SU-DHL-6 (cell line): Measurements from ENCODE around the gene DLG2.

Source experiments
- H2AFZ ChIP-seq: fragments of 200-600 bp; sonication (generic); 2 replicates; pipeline ENCODE4 v1.6.1; 2014; ENCODE audit warnings: low read depth, mild to moderate bottlenecking, moderate library complexity, mixed read lengths, antibody characterized with exemption, low read length; ENCODE audit not compliant: severe bottlenecking
- H3F3A ChIP-seq: fragments of 200-600 bp; shearing (Covaris generic); 2 replicates; pipeline ENCODE4 v1.6.0; 2016; ENCODE audit warnings: antibody characterized with exemption, mild to moderate bottlenecking; ENCODE audit not compliant: insufficient read depth
- H3K27ac ChIP-seq: fragments of 200-600 bp; sonication (generic); 2 replicates; pipeline ENCODE4 v1.5.1; 2016; ENCODE audit warnings: low read depth, mild to moderate bottlenecking, low read length, moderate library complexity, mixed read lengths
- H3K27me3 ChIP-seq: fragments of 200-600 bp; sonication (generic), shearing (Covaris generic); 2 replicates; pipeline ENCODE4 v1.6.0; 2014; ENCODE audit warnings: mild to moderate bottlenecking, low read length
- H3K36me3 ChIP-seq: fragments of 200-600 bp; sonication (generic); 2 replicates; pipeline ENCODE4 v1.6.1; 2014; ENCODE audit warnings: mild to moderate bottlenecking, low read length, mixed read lengths
- H3K4me2 ChIP-seq: fragments of 300-600, 200-600 bp; shearing (Covaris generic), sonication (generic); 2 replicates; pipeline ENCODE4 v1.6.0; 2014; ENCODE audit warnings: low read length, low read depth, mild to moderate bottlenecking; ENCODE audit not compliant: poor library complexity, severe bottlenecking
- H3K4me3 ChIP-seq: fragments of 200-600 bp; sonication (generic); 2 replicates; pipeline ENCODE4 v1.5.1; 2014; ENCODE audit warnings: antibody characterized with exemption, low read length, mild to moderate bottlenecking, mixed read lengths; ENCODE audit not compliant: insufficient read depth, poor library complexity, severe bottlenecking
- H3K79me2 ChIP-seq: fragments of 200-600 bp; sonication (generic); 2 replicates; pipeline ENCODE4 v1.6.1; 2014; ENCODE audit warnings: mild to moderate bottlenecking, low read length, moderate library complexity; ENCODE audit not compliant: insufficient read depth
- H3K9ac ChIP-seq: fragments of 200-600 bp; sonication (generic); 2 replicates; pipeline ENCODE4 v1.7.0; 2014; ENCODE audit warnings: mild to moderate bottlenecking, low read length
- H3K9me2 ChIP-seq: fragments of 200-600 bp; sonication (generic); replicated peaks from 2 replicates; pipeline ENCODE4 v1.6.1; 2014; ENCODE audit warnings: low read length; ENCODE audit not compliant: insufficient read depth
- H3K9me3 ChIP-seq: fragments of 200-600 bp; sonication (generic); 2 replicates; pipeline ENCODE4 v1.6.1; 2014; ENCODE audit warnings: low read length, mixed read lengths; ENCODE audit not compliant: insufficient read depth
- H4K20me1 ChIP-seq: fragments of 200-600 bp; sonication (generic); 2 replicates; pipeline ENCODE4 v1.6.1; 2014; ENCODE audit warnings: low read depth, mild to moderate bottlenecking, antibody characterized with exemption, low read length, moderate library complexity, mixed read lengths
- CTCF ChIP-seq: fragments of 200-600 bp; sonication (generic); IDR thresholded peaks from one replicate; pipeline ENCODE4 v1.5.1; 2017; ENCODE audit warnings: antibody characterized with exemption, mild to moderate bottlenecking, low read length, moderate library complexity; ENCODE audit not compliant: insufficient read depth, poor library complexity, severe bottlenecking
- EZH2phosphoT487 ChIP-seq: fragments of 200-600 bp; sonication (generic), shearing (Covaris generic); conservative IDR thresholded peaks from 2 replicates; pipeline ENCODE4 v1.6.1; 2018; ENCODE audit warnings: mild to moderate bottlenecking, antibody characterized with exemption, low read length, moderate library complexity, mixed read lengths

The DLG2 gene

GRCh38 chr11:85045716-85046115 lies 581.4 kb downstream of the DLG2 start:
- no peaks in the 10 kb centered on the region for H3K27me3 ChIP-seq
- no peak for TF ChIP-seq EZH2phosphoT487
- no peak for TF ChIP-seq CTCF
- no peak overlapping the region for H3K9ac ChIP-seq
- H4K20me1 ChIP-seq = no peaks in the 10 kb centered on the region
- no peaks in the 10 kb centered on the region for H3K79me2 ChIP-seq
- H3F3A ChIP-seq = no peaks in the 10 kb centered on the region
- no peak overlapping the region for H2AFZ ChIP-seq
- no peaks in the 10 kb centered on the region for H3K9me3 ChIP-seq
- no peak overlapping the region for H3K27ac ChIP-seq
- H3K9me2 ChIP-seq = no peaks in the 10 kb centered on the region
- H3K36me3 ChIP-seq = no peaks in the 10 kb centered on the region
- no peak overlapping the region for H3K4me3 ChIP-seq
- no peak overlapping the region for H3K4me2 ChIP-seq

- Histone ChIP-seq H3K27me3 (no peaks in the 10 kb centered on the region), H3K9ac (no peak overlapping the region), H3K36me3 (no peaks in the 10 kb centered on the region), H3K4me2 (no peak overlapping the region), H3K27ac (no peak overlapping the region), H3K4me3 (no peak overlapping the region), H3K9me2 (no peaks in the 10 kb centered on the region), H4K20me1 (no peaks in the 10 kb centered on the region), H2AFZ (no peak overlapping the region), H3F3A (no peaks in the 10 kb centered on the region), H3K9me3 (no peaks in the 10 kb centered on the region), H3K79me2 (no peaks in the 10 kb centered on the region)
- TF ChIP-seq CTCF (no peak), EZH2phosphoT487 (no peak)
These were observed 582.2 kb downstream of the DLG2 start for GRCh38 chr11:85044911-85045310.

GRCh38 chr11:85042361-85042760 lies 584.8 kb downstream of the DLG2 start:
- Histone ChIP-seq H3K9me2 (no peaks in the 10 kb centered on the region), H3F3A (no peaks in the 10 kb centered on the region), H3K36me3 (no peaks in the 10 kb centered on the region)

More at GRCh38 chr11:85042361-85042760, 584.8 kb downstream of the DLG2 start:
- Histone ChIP-seq H3K4me2 (no peak overlapping the region), H3K27me3 (no peaks in the 10 kb centered on the region), H3K9ac (no peak overlapping the region), H4K20me1 (no peaks in the 10 kb centered on the region), H3K4me3 (no peak overlapping the region), H3K27ac (no peak overlapping the region), H2AFZ (no peak overlapping the region), H3K79me2 (no peaks in the 10 kb centered on the region), H3K9me3 (no peaks in the 10 kb centered on the region)
- TF ChIP-seq CTCF = no peak
- no peak for TF ChIP-seq EZH2phosphoT487
